GM18867 (cell line): ENCODE results near the gene LHPP.

Experiments used
- ATAC-seq: cut with Tn5 transposase; IDR thresholded peaks from one replicate; pipeline ENCODE4 v1.9.1; 2021; ENCODE audit warnings: mild to moderate bottlenecking, moderate library complexity; ENCODE audit not compliant: unreplicated experiment

LHPP gene

GRCh38 chr10:124551097-124551496 lies 89.5 kb downstream of the LHPP start:
- no peak for ATAC-seq

- no peak for ATAC-seq
These were observed 90.1 kb downstream of the LHPP start for GRCh38 chr10:124551755-124552154.

GRCh38 chr10:124552691-124553276 lies 91.2 kb downstream of the LHPP start:
- ATAC-seq = no peak

GRCh38 chr10:124554085-124554858 lies 92.6 kb downstream of the LHPP start:
- ATAC-seq = no peak

GRCh38 chr10:124557167-124557566 lies 95.5 kb downstream of the LHPP start:
- ATAC-seq = no peak

- ATAC-seq = no peak
These were observed 96.2 kb downstream of the LHPP start for GRCh38 chr10:124557648-124558338.

GRCh38 chr10:124558339-124559321 lies 97.0 kb downstream of the LHPP start:
- ATAC-seq = no peak

- no peak for ATAC-seq
These were observed 97.9 kb downstream of the LHPP start for GRCh38 chr10:124559372-124560132.

- no peak for ATAC-seq
These were observed 98.9 kb downstream of the LHPP start for GRCh38 chr10:124560377-124561105.

GRCh38 chr10:124561206-124561605 lies 99.6 kb downstream of the LHPP start:
- ATAC-seq = no peak

- no peak for ATAC-seq
These were observed 100.9 kb downstream of the LHPP start for GRCh38 chr10:124562425-124563060.

GRCh38 chr10:124563320-124564040 lies 101.9 kb downstream of the LHPP start:
- no peak for ATAC-seq

GRCh38 chr10:124564881-124565280 lies 103.3 kb downstream of the LHPP start:
- ATAC-seq = no peak

GRCh38 chr10:124565565-124566221 lies 104.1 kb downstream of the LHPP start:
- no peak for ATAC-seq

- no peak for ATAC-seq
These were observed 104.7 kb downstream of the LHPP start for GRCh38 chr10:124566222-124566888.

- ATAC-seq = no peak
These were observed 105.6 kb downstream of the LHPP start for GRCh38 chr10:124566981-124567835.
